SK-N-SH treated with all-trans-retinoic acid at 6 μM for 48 hours (cell line): ENCODE data around the gene PRPF19.

ENCODE experiments used
- ARNTL ChIP-seq: fragments of 450-650 bp; formaldehyde crosslinking; IDR thresholded peaks from 2 replicates; pipeline ENCODE4 v1.5.0; 2020; ENCODE audit warnings: low read depth, mild to moderate bottlenecking, moderate library complexity, borderline replicate concordance
- BACH2 ChIP-seq: fragments of 250-450 bp; sonication (Bioruptor Pico); IDR thresholded peaks from 2 replicates; pipeline ENCODE4 v1.9.0; 2021; ENCODE audit warnings: mild to moderate bottlenecking, borderline replicate concordance
- ESRRG ChIP-seq: fragments of 250-450 bp; sonication (Bioruptor Pico); IDR thresholded peaks from 2 replicates; pipeline ENCODE4 v1.6.1; 2021; ENCODE audit warnings: mild to moderate bottlenecking
- GLIS3 ChIP-seq: fragments of 250-450 bp; sonication (Bioruptor Pico); IDR thresholded peaks from 2 replicates; pipeline ENCODE4 v1.5.0; 2020; ENCODE audit warnings: mild to moderate bottlenecking, moderate library complexity
- ISL1 ChIP-seq: fragments of 250-450 bp; sonication (Bioruptor Pico); IDR thresholded peaks from 2 replicates; pipeline ENCODE4 v2.1.2; 2022; ENCODE audit warnings: mild to moderate bottlenecking, moderate library complexity
- OSR1 ChIP-seq: fragments of 250-450 bp; sonication (Bioruptor Pico); IDR thresholded peaks from 2 replicates; pipeline ENCODE4 v1.8.0; 2022; ENCODE audit warnings: moderate library complexity, mild to moderate bottlenecking, inconsistent platforms
- PPARA ChIP-seq: fragments of 250-450 bp; sonication (Bioruptor Pico); IDR thresholded peaks from 2 replicates; pipeline ENCODE4 v1.5.0; 2020; ENCODE audit warnings: mild to moderate bottlenecking, borderline replicate concordance
- ZFP3 ChIP-seq: fragments of 250-450 bp; sonication (Bioruptor Pico); IDR thresholded peaks from 2 replicates; pipeline ENCODE4 v1.5.0; 2020; ENCODE audit warnings: mild to moderate bottlenecking, moderate library complexity
- ZNF8 ChIP-seq: fragments of 450-650 bp; formaldehyde crosslinking; IDR thresholded peaks from 2 replicates; pipeline ENCODE4 v1.5.0; 2020; ENCODE audit warnings: mild to moderate bottlenecking, moderate library complexity
- TF ChIP-seq, protein P1 (sequence below): fragments of 250-450 bp; sonication (Bioruptor Pico); IDR thresholded peaks from 2 replicates; pipeline ENCODE4 v1.8.0; 2020; ENCODE audit warnings: mild to moderate bottlenecking, moderate library complexity, borderline replicate concordance
- TF ChIP-seq, protein P2 (sequence below): fragments of 250-450 bp; sonication (Bioruptor Pico); IDR thresholded peaks from 2 replicates; pipeline ENCODE4 v1.8.0; 2021; ENCODE audit warnings: low read depth, mild to moderate bottlenecking, moderate library complexity, borderline replicate concordance

DNA sequence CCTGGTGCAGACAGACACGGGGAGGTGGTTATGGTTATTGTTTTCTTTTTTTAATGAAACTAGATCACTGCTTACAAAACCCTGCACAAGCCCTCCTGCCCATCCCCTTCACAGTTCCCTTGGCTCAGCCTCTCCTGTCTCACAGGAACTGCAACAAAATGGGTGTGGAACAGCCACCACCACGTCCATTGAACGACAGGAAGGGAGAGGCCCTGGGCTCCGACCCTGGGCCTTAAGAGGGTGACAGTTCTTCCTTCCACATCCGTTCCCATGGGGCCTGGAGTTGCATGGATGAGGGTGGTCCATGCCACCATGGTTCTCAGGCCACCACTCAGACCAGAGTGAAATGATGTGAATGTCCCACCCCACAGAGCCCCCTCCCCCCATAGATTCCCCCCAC is 15.7 kb downstream of the PRPF19 start:
- TF ChIP-seq BACH2 (no peak), PPARA (CRISPR knock-in tag) (no peak), ZNF8 (CRISPR knock-in tag) (no peak), ARNTL (no peak), ESRRG (CRISPR knock-in tag) (no peak), GLIS3 (CRISPR knock-in tag) (no peak), ZFP3 (CRISPR knock-in tag) (no peak), ISL1 (CRISPR knock-in tag) (no peak), OSR1 (no peak)
- TF ChIP-seq, protein P1, sequence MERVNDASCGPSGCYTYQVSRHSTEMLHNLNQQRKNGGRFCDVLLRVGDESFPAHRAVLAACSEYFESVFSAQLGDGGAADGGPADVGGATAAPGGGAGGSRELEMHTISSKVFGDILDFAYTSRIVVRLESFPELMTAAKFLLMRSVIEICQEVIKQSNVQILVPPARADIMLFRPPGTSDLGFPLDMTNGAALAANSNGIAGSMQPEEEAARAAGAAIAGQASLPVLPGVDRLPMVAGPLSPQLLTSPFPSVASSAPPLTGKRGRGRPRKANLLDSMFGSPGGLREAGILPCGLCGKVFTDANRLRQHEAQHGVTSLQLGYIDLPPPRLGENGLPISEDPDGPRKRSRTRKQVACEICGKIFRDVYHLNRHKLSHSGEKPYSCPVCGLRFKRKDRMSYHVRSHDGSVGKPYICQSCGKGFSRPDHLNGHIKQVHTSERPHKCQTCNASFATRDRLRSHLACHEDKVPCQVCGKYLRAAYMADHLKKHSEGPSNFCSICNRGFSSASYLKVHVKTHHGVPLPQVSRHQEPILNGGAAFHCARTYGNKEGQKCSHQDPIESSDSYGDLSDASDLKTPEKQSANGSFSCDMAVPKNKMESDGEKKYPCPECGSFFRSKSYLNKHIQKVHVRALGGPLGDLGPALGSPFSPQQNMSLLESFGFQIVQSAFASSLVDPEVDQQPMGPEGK (CRISPR knock-in tag), result no peak
- TF ChIP-seq, protein P2, sequence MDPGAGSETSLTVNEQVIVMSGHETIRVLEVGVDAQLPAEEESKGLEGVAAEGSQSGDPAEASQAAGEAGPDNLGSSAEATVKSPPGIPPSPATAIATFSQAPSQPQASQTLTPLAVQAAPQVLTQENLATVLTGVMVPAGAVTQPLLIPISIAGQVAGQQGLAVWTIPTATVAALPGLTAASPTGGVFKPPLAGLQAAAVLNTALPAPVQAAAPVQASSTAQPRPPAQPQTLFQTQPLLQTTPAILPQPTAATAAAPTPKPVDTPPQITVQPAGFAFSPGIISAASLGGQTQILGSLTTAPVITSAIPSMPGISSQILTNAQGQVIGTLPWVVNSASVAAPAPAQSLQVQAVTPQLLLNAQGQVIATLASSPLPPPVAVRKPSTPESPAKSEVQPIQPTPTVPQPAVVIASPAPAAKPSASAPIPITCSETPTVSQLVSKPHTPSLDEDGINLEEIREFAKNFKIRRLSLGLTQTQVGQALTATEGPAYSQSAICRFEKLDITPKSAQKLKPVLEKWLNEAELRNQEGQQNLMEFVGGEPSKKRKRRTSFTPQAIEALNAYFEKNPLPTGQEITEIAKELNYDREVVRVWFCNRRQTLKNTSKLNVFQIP (CRISPR knock-in tag), result no peak
